Measurements from ENCODE around the gene TMC7. TPM values are rescaled to one million over a fixed set of nuclear protein-coding genes. Genes with fewer than 3 reads are reported as not detected.

The TMC7 gene
- total and polyA plus RNA-seq, 2 of the 8 experiments (the other 6 are each of a cell fraction or from before 2014, with no cell fraction given), result 2.3 to 2.6 TPM

DNA sequence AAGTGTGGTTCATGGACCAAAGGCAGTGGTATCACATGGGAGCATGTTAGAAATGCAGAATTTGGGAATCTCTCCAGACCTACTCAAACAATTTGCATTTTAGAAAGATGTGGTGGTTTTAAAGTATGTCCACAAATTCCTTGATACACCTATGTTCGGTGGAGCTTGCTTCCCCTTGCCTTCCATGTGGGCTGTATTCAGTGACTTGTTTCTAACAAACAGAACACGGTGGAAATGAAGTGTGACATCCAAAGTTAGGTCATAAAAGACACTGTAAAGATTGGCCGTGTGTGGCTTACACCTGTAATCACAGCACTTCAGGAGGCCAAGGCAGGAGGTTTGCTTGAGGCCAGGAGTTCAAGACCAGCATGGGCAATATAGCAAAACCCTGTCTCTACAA is 100.4 kb downstream of the TMC7 start (continued):
- no peak for TF ChIP-seq USF2 (IDR thresholded peaks at IDR 0.05; ENCODE audit: low read length)

Data from H1 (cell line).